ENCODE data around the gene OR6B2.

GRCh38 chr2:240070907-240071306, 40.7 kb upstream of the OR6B2 start:
- TF ChIP-seq ELF4 (IDR thresholded peaks at IDR 0.05) (no peak), HDGF (IDR thresholded peaks at IDR 0.05; ENCODE audit: borderline replicate concordance) (no peak), NFRKB (IDR thresholded peaks at IDR 0.05) (no peak), PKNOX1 (IDR thresholded peaks at IDR 0.05) (no peak), SP1 (IDR thresholded peaks at IDR 0.05) (no peak), BHLHE40 (IDR thresholded peaks at IDR 0.05; ENCODE audit: borderline replicate concordance) (no peak), FOXK2 (IDR thresholded peaks at IDR 0.05) (no peak), FOXA1 (IDR thresholded peaks at IDR 0.05) (no peak), ZNF384 (IDR thresholded peaks at IDR 0.05) (no peak), SUZ12 (IDR thresholded peaks at IDR 0.05) (no peak), ARNT (IDR thresholded peaks at IDR 0.05) (no peak), FOXM1 (IDR thresholded peaks at IDR 0.05; ENCODE audit: borderline replicate concordance) (no peak)

Measured in HEK293T (cell line).